Measurements from ENCODE around the gene LPO.

The LPO gene

GRCh38 chr17:58250344-58251011 lies 12.1 kb downstream of the LPO start:
- in situ Hi-C loops (cut with MboI; ENCODE audit: low pct_unique_long_range_greater_than_20kb, low sequenced_read_pairs, unreplicated experiment): no loop called here
- TF ChIP-seq CTCF (IDR thresholded peaks at IDR 0.05; ENCODE audit: extremely low read depth, insufficient read depth, missing control alignments): no peak
- DNase-seq (ENCODE audit: low spot score): no peak

- DNase-seq (ENCODE audit: low spot score): no peak
- TF ChIP-seq CTCF (IDR thresholded peaks at IDR 0.05; ENCODE audit: extremely low read depth, insufficient read depth, missing control alignments): no peak
- in situ Hi-C loops (cut with MboI; ENCODE audit: low pct_unique_long_range_greater_than_20kb, low sequenced_read_pairs, unreplicated experiment): no loop called here
Observed at GRCh38 chr17:58252141-58252540, 13.8 kb downstream of the LPO start.

- no peak for TF ChIP-seq CTCF (IDR thresholded peaks at IDR 0.05; ENCODE audit: extremely low read depth, insufficient read depth, missing control alignments)
- in situ Hi-C loops (cut with MboI; ENCODE audit: low pct_unique_long_range_greater_than_20kb, low sequenced_read_pairs, unreplicated experiment): no loop called here
- no peak for DNase-seq (ENCODE audit: low spot score)
Observed at GRCh38 chr17:58253082-58253481, 14.7 kb downstream of the LPO start.

GRCh38 chr17:58254803-58255202 lies 16.4 kb downstream of the LPO start:
- TF ChIP-seq CTCF (IDR thresholded peaks at IDR 0.05; ENCODE audit: extremely low read depth, insufficient read depth, missing control alignments): peak; percentile 20
- DNase-seq (ENCODE audit: low spot score): no peak
- in situ Hi-C loops (cut with MboI; ENCODE audit: low pct_unique_long_range_greater_than_20kb, low sequenced_read_pairs, unreplicated experiment): no loop called here

- DNase-seq (ENCODE audit: low spot score): no peak
- TF ChIP-seq CTCF (IDR thresholded peaks at IDR 0.05; ENCODE audit: extremely low read depth, insufficient read depth, missing control alignments): no peak
- in situ Hi-C loops (cut with MboI; ENCODE audit: low pct_unique_long_range_greater_than_20kb, low sequenced_read_pairs, unreplicated experiment): no loop called here
Observed at GRCh38 chr17:58262149-58262548, 23.8 kb downstream of the LPO start.

GRCh38 chr17:58263773-58264172 lies 25.4 kb downstream of the LPO start:
- DNase-seq (ENCODE audit: low spot score): no peak
- in situ Hi-C loops (cut with MboI; ENCODE audit: low pct_unique_long_range_greater_than_20kb, low sequenced_read_pairs, unreplicated experiment): no loop called here
- no peak for TF ChIP-seq CTCF (IDR thresholded peaks at IDR 0.05; ENCODE audit: extremely low read depth, insufficient read depth, missing control alignments)

All from GM13977 (cell line).